Kidney epithelial cell (primary cell): ENCODE measurements around the gene VEPH1. TPM values are rescaled to one million over a fixed set of nuclear protein-coding genes. Genes with fewer than 3 reads are reported as not detected.

Experiments used
- DNase-seq: peaks from one replicate; pipeline ENCODE4 v3.0.0-alpha.2; 2010; ENCODE audit warnings: low read depth
- H3K27me3 ChIP-seq: 2 replicates; pipeline ENCODE4 v1.6.0; 2011; ENCODE audit warnings: low read length; ENCODE audit not compliant: control insufficient read depth, insufficient read depth
- H3K36me3 ChIP-seq: 2 replicates; pipeline ENCODE4 v1.5.1; 2011; ENCODE audit warnings: low read length; ENCODE audit not compliant: control insufficient read depth, insufficient read depth
- H3K4me3 ChIP-seq: 2 replicates; pipeline ENCODE4 v1.5.1; 2011; ENCODE audit warnings: low read depth, mild to moderate bottlenecking, control low read depth, low read length
- total RNA-seq: library from RNA; depleted of rRNA; stranded (reverse); fragments of >200 nt; gene quantifications from 2 replicates; pipeline ENCODE4 v1.2.3, GENCODE V29; 2015
- TF ChIP-seq, protein P1 (sequence below): IDR thresholded peaks from 2 replicates; pipeline ENCODE4 v1.5.1; 2011; ENCODE audit warnings: mild to moderate bottlenecking, moderate library complexity, low read length, control low read depth, inconsistent platforms; ENCODE audit not compliant: insufficient read depth, poor library complexity, severe bottlenecking

Gene VEPH1
- total RNA-seq, 1 donor from 2014 or later = 26.0 TPM

DNA sequence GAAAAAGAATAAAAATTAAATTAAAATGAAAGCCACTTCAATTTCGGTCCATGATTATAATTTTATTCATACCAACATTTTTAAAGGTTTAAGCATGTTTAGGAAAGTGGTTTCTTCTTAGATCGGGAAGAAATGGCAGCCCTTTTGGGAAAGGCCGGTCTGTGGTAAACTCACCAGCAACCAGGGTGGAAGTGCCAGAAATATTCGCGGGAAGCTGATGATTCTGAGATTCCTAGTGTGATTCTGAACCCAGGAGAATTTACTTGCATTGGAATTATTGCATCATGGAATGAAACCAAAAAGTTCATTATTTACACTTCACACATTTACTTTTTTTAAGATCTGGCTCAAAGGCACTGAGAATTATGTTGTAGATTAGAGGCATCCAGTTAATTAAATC lies 246.1 kb downstream of the VEPH1 start:
- TF ChIP-seq, protein P1, sequence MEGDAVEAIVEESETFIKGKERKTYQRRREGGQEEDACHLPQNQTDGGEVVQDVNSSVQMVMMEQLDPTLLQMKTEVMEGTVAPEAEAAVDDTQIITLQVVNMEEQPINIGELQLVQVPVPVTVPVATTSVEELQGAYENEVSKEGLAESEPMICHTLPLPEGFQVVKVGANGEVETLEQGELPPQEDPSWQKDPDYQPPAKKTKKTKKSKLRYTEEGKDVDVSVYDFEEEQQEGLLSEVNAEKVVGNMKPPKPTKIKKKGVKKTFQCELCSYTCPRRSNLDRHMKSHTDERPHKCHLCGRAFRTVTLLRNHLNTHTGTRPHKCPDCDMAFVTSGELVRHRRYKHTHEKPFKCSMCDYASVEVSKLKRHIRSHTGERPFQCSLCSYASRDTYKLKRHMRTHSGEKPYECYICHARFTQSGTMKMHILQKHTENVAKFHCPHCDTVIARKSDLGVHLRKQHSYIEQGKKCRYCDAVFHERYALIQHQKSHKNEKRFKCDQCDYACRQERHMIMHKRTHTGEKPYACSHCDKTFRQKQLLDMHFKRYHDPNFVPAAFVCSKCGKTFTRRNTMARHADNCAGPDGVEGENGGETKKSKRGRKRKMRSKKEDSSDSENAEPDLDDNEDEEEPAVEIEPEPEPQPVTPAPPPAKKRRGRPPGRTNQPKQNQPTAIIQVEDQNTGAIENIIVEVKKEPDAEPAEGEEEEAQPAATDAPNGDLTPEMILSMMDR = no peak
- no peak for DNase-seq
- H3K27me3 ChIP-seq = no peaks in the 10 kb centered on the region
- no peaks in the 10 kb centered on the region for H3K36me3 ChIP-seq
- H3K4me3 ChIP-seq = no peak overlapping the region

DNA sequence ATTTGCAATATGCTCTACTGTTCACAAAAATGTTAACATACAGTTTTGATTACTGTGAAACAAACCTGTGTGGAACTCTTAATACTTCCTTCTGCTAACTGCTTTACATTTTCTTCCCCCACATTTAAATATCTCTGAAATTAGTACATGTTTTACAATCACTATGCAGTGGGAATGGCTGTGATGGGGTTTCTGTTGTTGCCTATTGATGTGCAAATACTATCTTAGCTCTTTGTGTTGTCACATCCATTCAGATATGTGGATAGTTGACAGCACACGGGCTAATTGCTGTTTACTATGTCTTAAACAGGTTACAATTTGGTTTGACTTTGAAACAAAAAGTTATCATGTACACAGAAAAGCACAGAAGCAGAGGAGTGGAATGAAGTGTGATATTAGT lies 247.4 kb downstream of the VEPH1 start:
- TF ChIP-seq, protein P1 = no peak
- H3K4me3 ChIP-seq = no peak overlapping the region
- DNase-seq = no peak
- H3K27me3 ChIP-seq = no peaks in the 10 kb centered on the region
- no peaks in the 10 kb centered on the region for H3K36me3 ChIP-seq

DNA sequence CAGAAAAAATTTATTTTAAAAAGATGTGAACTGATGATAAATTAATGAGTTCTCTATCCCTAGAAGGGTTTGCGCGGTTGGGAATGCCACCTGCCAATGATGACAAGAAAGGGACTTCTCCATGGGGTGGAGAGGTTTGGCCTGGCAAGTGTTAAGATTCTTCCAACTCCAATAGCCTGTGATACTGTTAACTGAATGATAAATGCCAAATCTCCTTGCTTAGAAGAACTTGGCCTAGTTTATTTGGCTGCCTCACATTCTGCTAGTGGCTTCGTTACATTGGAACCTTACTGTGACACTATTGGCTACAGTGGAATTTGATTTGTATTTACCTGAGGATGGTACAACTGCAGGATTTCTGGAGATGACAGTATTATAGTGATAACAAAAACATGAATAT lies 251.5 kb downstream of the VEPH1 start:
- Histone ChIP-seq H3K27me3 (no peaks in the 10 kb centered on the region), H3K36me3 (no peaks in the 10 kb centered on the region), H3K4me3 (no peak overlapping the region)
- no peak for DNase-seq
- TF ChIP-seq, protein P1 = no peak

DNA sequence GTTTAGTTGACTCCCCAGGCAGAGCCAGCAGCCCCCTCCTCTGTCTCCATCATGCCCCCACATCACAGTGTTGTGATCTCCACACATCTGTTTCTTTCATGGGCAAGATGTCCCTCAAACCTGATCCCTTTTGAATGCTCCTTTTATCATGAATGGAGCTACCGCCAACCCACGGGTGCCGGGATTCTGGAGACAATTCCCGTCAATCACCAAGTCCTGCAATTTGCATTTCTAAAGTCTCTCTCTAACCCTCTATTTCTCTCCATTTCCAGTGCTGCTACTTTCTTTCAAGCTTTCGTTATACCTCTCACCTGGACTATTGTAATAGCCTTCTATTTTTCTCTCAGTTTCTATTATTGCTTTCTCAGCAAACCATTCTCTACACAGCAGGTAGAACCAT lies 253.6 kb downstream of the VEPH1 start:
- Histone ChIP-seq H3K36me3 (no peaks in the 10 kb centered on the region), H3K27me3 (no peaks in the 10 kb centered on the region), H3K4me3 (no peak overlapping the region)
- TF ChIP-seq, protein P1 = no peak
- DNase-seq = no peak

DNA sequence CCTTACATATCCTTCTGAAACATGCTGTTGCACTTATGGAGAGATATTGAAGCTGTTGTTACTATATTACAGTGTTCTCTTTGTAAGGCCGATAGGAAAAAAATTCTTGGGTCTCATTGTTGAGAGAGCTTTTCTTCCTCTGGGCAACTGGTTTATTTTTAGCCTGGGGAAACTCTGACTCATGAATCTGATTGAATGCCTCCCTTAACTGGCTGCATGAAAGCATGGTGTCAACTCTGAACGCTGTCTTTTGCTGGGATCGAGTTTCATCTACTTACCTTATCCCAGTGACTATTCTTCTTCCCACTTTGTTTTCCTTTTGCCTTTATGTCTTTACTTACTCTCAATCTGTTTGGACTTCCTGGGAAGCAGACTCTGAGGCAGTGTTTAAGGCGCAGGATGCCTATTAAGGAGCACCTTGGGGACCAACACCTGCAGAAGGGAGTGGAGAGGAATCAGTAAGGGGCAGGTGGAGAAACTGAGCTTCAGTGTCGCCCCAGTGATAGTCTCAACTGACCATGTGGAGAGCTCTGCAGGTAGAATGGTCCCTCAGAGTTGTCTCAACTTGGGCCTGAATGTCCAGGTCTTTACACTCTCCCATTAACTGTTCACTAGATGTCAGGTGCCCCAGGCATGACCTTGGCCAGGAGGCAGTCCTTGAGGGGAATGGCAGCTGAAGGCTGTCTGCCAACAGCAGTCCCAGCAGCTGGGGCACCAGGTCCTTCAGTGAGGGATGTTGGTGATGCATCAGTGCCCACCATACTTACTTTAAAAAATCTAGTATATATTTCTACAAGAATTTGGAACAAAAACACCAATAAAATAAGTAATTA lies 254.4 kb downstream of the VEPH1 start:
- Histone ChIP-seq H3K4me3 (no peak overlapping the region), H3K27me3 (no peaks in the 10 kb centered on the region), H3K36me3 (no peaks in the 10 kb centered on the region)
- TF ChIP-seq, protein P1 = no peak
- peak; percentile 76 for DNase-seq

DNA sequence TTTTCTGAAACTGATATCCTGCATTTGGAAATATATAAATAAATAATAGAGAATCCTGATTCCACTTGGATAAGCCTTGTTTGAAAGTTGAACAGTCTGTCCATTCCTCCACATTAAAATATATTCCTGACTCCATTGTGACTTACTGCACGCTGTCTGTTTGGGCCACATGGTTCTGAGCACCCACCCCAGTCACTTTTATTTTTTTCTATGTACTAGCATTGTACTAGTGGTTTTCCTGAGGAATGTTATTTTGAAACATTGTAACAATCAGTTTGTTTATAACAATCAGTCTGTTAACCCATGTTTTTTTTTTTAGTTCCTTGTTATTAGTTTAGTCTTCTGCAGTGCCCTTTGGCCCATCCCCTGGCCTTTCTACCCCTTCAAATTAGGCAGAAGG lies 255.8 kb downstream of the VEPH1 start:
- H3K27me3 ChIP-seq = no peaks in the 10 kb centered on the region
- H3K4me3 ChIP-seq = no peak overlapping the region
- no peak for DNase-seq
- no peaks in the 10 kb centered on the region for H3K36me3 ChIP-seq
- TF ChIP-seq, protein P1 = no peak
